PC-3 (cell line): ENCODE results near the gene KRTCAP2. TPM values are rescaled to one million over a fixed set of nuclear protein-coding genes. Genes with fewer than 3 reads are reported as not detected.

Source experiments
- ATAC-seq: fragments of 200-7000 bp; cut with Tn5 transposase; 2 replicates; pipeline ENCODE4 v1.9.1; 2020; ENCODE audit warnings: mild to moderate bottlenecking, moderate library complexity
- BruUV-seq: library from RNA; stranded (reverse); fragments of 400-500 nt; replicated peaks from 2 replicates; lab custom pipeline; 2021; lab: Mats Ljungman, UMichigan
- CTCF ChIA-PET: fragments of 300-600 bp; sonication (Branson Sonifier 250); formaldehyde crosslinking; loops from one replicate; lab custom pipeline; 2022; ENCODE audit warnings: antibody characterized with exemption; lab: Charles Lee
- POLR2A ChIA-PET: fragments of 300-600 bp; sonication (Branson Sonifier 250); formaldehyde crosslinking; loops from one replicate; lab custom pipeline; 2022; ENCODE audit warnings: antibody characterized with exemption; ENCODE audit not compliant: unreplicated experiment; lab: Charles Lee
- DNase-seq: peaks from one replicate; pipeline ENCODE4 v3.0.0-alpha.2; 2015
- H2AFZ ChIP-seq: fragments of 300-600 bp; sonication (generic); 2 replicates; pipeline ENCODE4 v1.6.0; 2016; ENCODE audit warnings: antibody characterized with exemption, low read length
- H3F3A ChIP-seq: fragments of 300-600 bp; sonication (generic); one replicate; pipeline ENCODE4 v1.6.0; 2017; ENCODE audit warnings: antibody characterized with exemption, low read length, control low read depth, mild to moderate bottlenecking; ENCODE audit not compliant: unreplicated experiment
- H3K27ac ChIP-seq: fragments of 300-600 bp; sonication (generic); 2 replicates; pipeline ENCODE4 v1.5.1; 2016; ENCODE audit warnings: mild to moderate bottlenecking, low read length
- H3K27me3 ChIP-seq: fragments of 300-600 bp; sonication (generic); 2 replicates; pipeline ENCODE4 v1.6.1; 2016; ENCODE audit warnings: low read length, mixed read lengths
- H3K36me3 ChIP-seq: fragments of 300-600 bp; sonication (generic); 2 replicates; pipeline ENCODE4 v1.6.1; 2016; ENCODE audit warnings: low read depth, mixed run types, low read length, mixed read lengths
- H3K4me1 ChIP-seq: fragments of 300-600 bp; sonication (generic); 2 replicates; pipeline ENCODE4 v1.5.1; 2016; ENCODE audit warnings: low read length; ENCODE audit not compliant: insufficient read depth
- H3K4me2 ChIP-seq: fragments of 300-600 bp; sonication (generic); 2 replicates; pipeline ENCODE4 v1.6.0; 2016; ENCODE audit warnings: low read length
- H3K4me3 ChIP-seq: fragments of 300-600 bp; sonication (generic); 2 replicates; pipeline ENCODE4 v1.5.1; 2016; ENCODE audit warnings: mild to moderate bottlenecking, low read length, mixed read lengths
- H3K79me2 ChIP-seq: fragments of 300-600 bp; sonication (generic); 2 replicates; pipeline ENCODE4 v1.6.1; 2017; ENCODE audit warnings: low read length, mixed read lengths
- H3K9ac ChIP-seq: fragments of 300-600 bp; sonication (generic); 2 replicates; pipeline ENCODE4 v1.6.0; 2016; ENCODE audit warnings: mild to moderate bottlenecking, low read length
- H3K9me2 ChIP-seq: fragments of 300-600 bp; sonication (generic); replicated peaks from 2 replicates; pipeline ENCODE4 v1.6.1; 2016; ENCODE audit warnings: mixed run types, low read length, mixed read lengths
- H3K9me3 ChIP-seq: fragments of 300-600 bp; sonication (generic); 2 replicates; pipeline ENCODE4 v1.6.1; 2016; ENCODE audit warnings: low read length, mixed read lengths
- H4K20me1 ChIP-seq: fragments of 300-600 bp; sonication (generic); 2 replicates; pipeline ENCODE4 v1.6.1; 2016; ENCODE audit warnings: low read length, mixed read lengths
- CTCF ChIP-seq: fragments of 300-600 bp; sonication (generic); conservative IDR thresholded peaks from 2 replicates; pipeline ENCODE4 v1.5.1; 2017; ENCODE audit warnings: antibody characterized with exemption, low read depth, mild to moderate bottlenecking, low read length
- EZH2 ChIP-seq: fragments of 300-600 bp; sonication (generic); IDR thresholded peaks from one replicate; pipeline ENCODE4 v1.6.1; 2017; ENCODE audit warnings: antibody characterized with exemption, mild to moderate bottlenecking, low read length; ENCODE audit not compliant: unreplicated experiment
- EZH2phosphoT487 ChIP-seq: fragments of 300-600 bp; sonication (generic); IDR thresholded peaks from 2 replicates; pipeline ENCODE4 v1.6.1; 2018; ENCODE audit warnings: mild to moderate bottlenecking, antibody characterized with exemption, low read length, borderline replicate concordance
- intact Hi-C: fragments of 100-400 bp; cut with micrococcal nuclease; formaldehyde crosslinking; loops from 2 replicates; pipeline ENCODE4 v1.9.0; 2023
- total RNA-seq: library from RNA; depleted of rRNA; stranded (reverse); fragments of >200 nt; gene quantifications from 2 replicates; pipeline ENCODE4 v1.2.3, GENCODE V29; 2014

KRTCAP2 gene
- total RNA-seq, 1 experiment from 2014 or later: 241 TPM

- ChIA-PET CTCF (no interaction called here), POLR2A (no interaction called here)
- DNase-seq (no peak), ATAC-seq (no peak)
- Histone ChIP-seq H3K27ac (no peak overlapping the region), H3K4me2 (no peak overlapping the region), H3K4me3 (no peak overlapping the region), H3K4me1 (peaks cover 24% of the 10 kb centered on the region), H3K36me3 (no peaks in the 10 kb centered on the region), H3K9ac (no peak overlapping the region), H3K27me3 (no peaks in the 10 kb centered on the region), H3K9me2 (no peaks in the 10 kb centered on the region), H4K20me1 (no peaks in the 10 kb centered on the region), H3K79me2 (peaks cover 10% of the 10 kb centered on the region), H3F3A (no peaks in the 10 kb centered on the region), H2AFZ (no peak overlapping the region), H3K9me3 (no peaks in the 10 kb centered on the region)
- intact Hi-C loops: loop anchor here (5.0 kb wide), 1 partner anchor 37 kb away; a partner anchor contains a TSS
- TF ChIP-seq EZH2 (no peak), CTCF (no peak), EZH2phosphoT487 (no peak)
- no TSS peak for BruUV-seq
These were observed 31.9 kb upstream of the KRTCAP2 start for GRCh38 chr1:155205035-155205434.

DNA sequence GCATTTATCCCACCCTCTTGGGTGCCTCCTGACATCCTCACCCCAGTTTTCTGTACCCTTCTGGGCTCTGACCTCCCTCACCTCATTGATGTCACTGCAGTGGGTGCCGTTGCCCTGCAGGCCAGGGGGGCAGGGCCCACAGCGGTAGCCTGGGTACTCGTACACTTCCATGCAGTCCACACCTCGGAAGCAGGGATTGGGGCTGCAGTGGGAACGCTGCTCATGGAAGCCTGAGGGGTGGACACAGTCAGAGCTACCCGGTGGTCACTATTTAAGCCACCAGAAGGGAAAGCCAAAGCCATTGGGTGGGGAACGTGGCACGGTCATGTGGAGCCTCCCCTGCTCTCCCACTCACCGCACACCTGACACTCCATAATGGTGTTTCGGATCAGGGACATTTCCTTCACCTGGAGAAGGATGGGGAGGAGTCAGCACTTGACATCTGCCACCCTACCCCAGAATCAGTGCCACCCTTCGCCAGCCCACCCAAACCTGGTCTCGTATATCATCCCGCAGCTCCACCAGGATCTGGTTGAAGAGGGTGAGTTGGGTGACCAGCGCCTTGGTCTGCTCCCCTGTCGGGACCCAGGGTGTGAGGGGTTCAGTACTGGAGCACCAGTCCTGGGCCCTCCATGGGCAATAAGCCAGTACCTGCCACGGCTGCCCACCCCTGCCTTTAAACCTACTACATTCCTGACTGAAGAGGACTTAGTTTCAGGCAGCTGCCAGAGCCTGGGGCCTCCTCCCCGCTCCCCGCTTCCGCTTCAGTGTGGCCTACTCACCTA lies 29.8 kb upstream of the KRTCAP2 start:
- Histone ChIP-seq H3K9me3 (no peaks in the 10 kb centered on the region), H3K27me3 (no peaks in the 10 kb centered on the region), H4K20me1 (no peaks in the 10 kb centered on the region), H3K4me1 (peaks cover 11% of the 10 kb centered on the region), H3K4me2 (no peak overlapping the region), H3F3A (no peaks in the 10 kb centered on the region), H3K9me2 (no peaks in the 10 kb centered on the region), H3K4me3 (no peak overlapping the region), H2AFZ (no peak overlapping the region), H3K79me2 (no peaks in the 10 kb centered on the region), H3K36me3 (no peaks in the 10 kb centered on the region), H3K9ac (no peak overlapping the region), H3K27ac (no peak overlapping the region)
- intact Hi-C loops: no loop called here
- ATAC-seq: no peak
- no peak for DNase-seq
- no peak for TF ChIP-seq EZH2phosphoT487
- TF ChIP-seq EZH2: no peak
- no peak for TF ChIP-seq CTCF
- ChIA-PET CTCF (no interaction called here), POLR2A (no interaction called here)
- no TSS peak for BruUV-seq

GRCh38 chr1:155202198-155202597 lies 29.1 kb upstream of the KRTCAP2 start:
- POLR2A ChIA-PET: no interaction called here
- H3F3A ChIP-seq: no peaks in the 10 kb centered on the region
- no peaks in the 10 kb centered on the region for H3K9me3 ChIP-seq
- H3K9ac ChIP-seq: no peak overlapping the region
- ATAC-seq: no peak
- TF ChIP-seq EZH2phosphoT487 (no peak), EZH2 (no peak), CTCF (no peak)
- CTCF ChIA-PET: no interaction called here
- intact Hi-C loops: no loop called here
- no peak for DNase-seq
- no peaks in the 10 kb centered on the region for H3K27me3 ChIP-seq
- 0 out of 2 replicates have a peak, but pooled peaks cover under 1% of the 10 kb centered on the region for H3K36me3 ChIP-seq
- H3K4me1 ChIP-seq: peaks cover 4% of the 10 kb centered on the region
- no peak overlapping the region for H3K4me2 ChIP-seq
- BruUV-seq: no TSS peak
- no peaks in the 10 kb centered on the region for H3K9me2 ChIP-seq
- H4K20me1 ChIP-seq: no peaks in the 10 kb centered on the region
- H3K79me2 ChIP-seq: no peaks in the 10 kb centered on the region
- no peak overlapping the region for H2AFZ ChIP-seq
- no peak overlapping the region for H3K27ac ChIP-seq
- H3K4me3 ChIP-seq: no peak overlapping the region
